ENCODE measurements around the gene SLC49A4. TPM values are rescaled to one million over a fixed set of nuclear protein-coding genes. Genes with fewer than 3 reads are reported as not detected.

The SLC49A4 gene
- total and polyA plus RNA-seq, 12 donors, result 3.1 to 19.7 (median 15.3) TPM

GRCh38 chr3:122893282-122893681, 98.4 kb downstream of the SLC49A4 start:
- H3K36me3 ChIP-seq, result no peaks in the 10 kb centered on the region
- H3K9me3 ChIP-seq, result no peaks in the 10 kb centered on the region
- H3K4me1 ChIP-seq, result peaks cover 0 to 33% (median 20%) of the 10 kb centered on the region in 9 donors
- H3K4me3 ChIP-seq, result no peak overlapping the region
- no peak for DNase-seq
- intact Hi-C loops (cut with DNase I), result loop anchor here in 1 of 10 donors (5.0 kb wide), 1 partner anchor 369 kb away; no protein-coding TSS in a partner anchor
- 88 to 91% methylated on average over 8 of the region's 8 CpGs for WGBS, 2 donors
- TF ChIP-seq CTCF (IDR thresholded peaks at IDR 0.05), result no peak
- peaks cover 0 to 9% (median 0%) of the 10 kb centered on the region in 7 donors for H3K27me3 ChIP-seq
- H3K27ac ChIP-seq, result peak overlapping the region in 4 of 10 donors; percentile 17 to 54 (median 40)
- ATAC-seq, result no peak

GRCh38 chr3:122893754-122894668, 99.1 kb downstream of the SLC49A4 start:
- Histone ChIP-seq H3K27ac (peak overlapping the region in 5 of 10 donors; percentile 16 to 63 (median 54)), H3K4me3 (no peak overlapping the region), H3K9me3 (no peaks in the 10 kb centered on the region), H3K4me1 (peaks cover 0 to 36% (median 21%) of the 10 kb centered on the region in 9 donors), H3K27me3 (peaks cover 0 to 9% (median 4%) of the 10 kb centered on the region in 7 donors), H3K36me3 (no peaks in the 10 kb centered on the region)
- no peak for TF ChIP-seq CTCF (IDR thresholded peaks at IDR 0.05)
- intact Hi-C loops (cut with DNase I), result loop anchor here in 1 of 10 donors (5.0 kb wide), 1 partner anchor 368 kb away; no protein-coding TSS in a partner anchor
- 59 to 63% methylated on average over 17 of the region's 17 CpGs for WGBS, 2 donors
- ATAC-seq, result peak; percentile 71 to 93 (median 88)
- peak; percentile 30 to 38 for DNase-seq

GRCh38 chr3:122898298-122898697, 103.4 kb downstream of the SLC49A4 start:
- Histone ChIP-seq H3K4me3 (no peak overlapping the region), H3K36me3 (no peaks in the 10 kb centered on the region), H3K27ac (no peak overlapping the region), H3K4me1 (peaks cover 0 to 17% (median 5%) of the 10 kb centered on the region in 9 donors), H3K27me3 (peaks cover 0 to 9% (median 4%) of the 10 kb centered on the region in 7 donors), H3K9me3 (no peaks in the 10 kb centered on the region)
- no peak for TF ChIP-seq CTCF (IDR thresholded peaks at IDR 0.05)
- WGBS, 2 donors, result 29 to 31% methylated on average over 4 of the region's 4 CpGs
- intact Hi-C loops (cut with DNase I), result no loop called here
- ATAC-seq, result peak in 1 of 8 donors; percentile 67
- DNase-seq, result no peak

- H3K36me3 ChIP-seq, result no peaks in the 10 kb centered on the region
- intact Hi-C loops (cut with DNase I), result no loop called here
- WGBS, 2 donors, result 80 to 83% methylated on average over 2 of the region's 2 CpGs
Measured at GRCh38 chr3:122902326-122902725, 107.5 kb downstream of the SLC49A4 start.

More at GRCh38 chr3:122902326-122902725, 107.5 kb downstream of the SLC49A4 start:
- no peak overlapping the region for H3K27ac ChIP-seq
- peaks cover 0 to 8% (median 0%) of the 10 kb centered on the region in 9 donors for H3K4me1 ChIP-seq
- peaks cover 0 to 6% (median 0%) of the 10 kb centered on the region in 7 donors for H3K27me3 ChIP-seq
- no peak overlapping the region for H3K4me3 ChIP-seq
- no peak for DNase-seq
- TF ChIP-seq CTCF (IDR thresholded peaks at IDR 0.05), result no peak
- peaks cover 0 to 7% (median 0%) of the 10 kb centered on the region in 11 donors for H3K9me3 ChIP-seq
- no peak for ATAC-seq

All from heart right ventricle (tissue), 16 donors.